Measurements from ENCODE around the gene MBD2. TPM values are rescaled to one million over a fixed set of nuclear protein-coding genes. Genes with fewer than 3 reads are reported as not detected.

Gene MBD2
- total and polyA plus RNA-seq, 2 donors, result 61.4 to 68.5 TPM

GRCh38 chr18:54192900-54193299, 31.6 kb downstream of the MBD2 start:
- Histone ChIP-seq H3K36me3 (ENCODE audit: control insufficient read depth in 2 of 2, insufficient read depth in 2 of 2, low read length in 1 of 2) (peaks cover 8 to 10% of the 10 kb centered on the region in 2 donors), H3K4me3 (ENCODE audit: low read length in 2 of 2) (no peak overlapping the region), H3K4me1 (ENCODE audit: control insufficient read depth in 2 of 2, insufficient read depth in 2 of 2, low read length in 2 of 2) (no peaks in the 10 kb centered on the region), H3K27ac (ENCODE audit: low read depth in 1 of 2, low read length in 1 of 2) (no peak overlapping the region), H3K9me3 (ENCODE audit: control insufficient read depth in 2 of 2, insufficient read depth in 1 of 2, low read length in 1 of 2) (no peaks in the 10 kb centered on the region), H3K27me3 (ENCODE audit: control insufficient read depth in 2 of 2, insufficient read depth in 1 of 2, low read length in 1 of 2) (no peaks in the 10 kb centered on the region)
- WGBS, result 98% methylated on average over 3 of the region's 3 CpGs
- no peak for DNase-seq (ENCODE audit: low read depth in 6 of 9, low spot score in 9 of 9)

- no peak for DNase-seq (ENCODE audit: low read depth in 6 of 9, low spot score in 9 of 9)
- H3K27me3 ChIP-seq (ENCODE audit: control insufficient read depth in 2 of 2, insufficient read depth in 1 of 2, low read length in 1 of 2), result no peaks in the 10 kb centered on the region
- H3K36me3 ChIP-seq (ENCODE audit: control insufficient read depth in 2 of 2, insufficient read depth in 2 of 2, low read length in 1 of 2), result peaks cover 11 to 13% of the 10 kb centered on the region in 2 donors
- no peak overlapping the region for H3K4me3 ChIP-seq (ENCODE audit: low read length in 2 of 2)
- H3K4me1 ChIP-seq (ENCODE audit: control insufficient read depth in 2 of 2, insufficient read depth in 2 of 2, low read length in 2 of 2), result no peaks in the 10 kb centered on the region
- no peaks in the 10 kb centered on the region for H3K9me3 ChIP-seq (ENCODE audit: control insufficient read depth in 2 of 2, insufficient read depth in 1 of 2, low read length in 1 of 2)
- no peak overlapping the region for H3K27ac ChIP-seq (ENCODE audit: low read depth in 1 of 2, low read length in 1 of 2)
- 97% methylated on average over 4 of the region's 4 CpGs for WGBS
These were observed 32.1 kb downstream of the MBD2 start for GRCh38 chr18:54192415-54192814.

- Histone ChIP-seq H3K36me3 (ENCODE audit: control insufficient read depth in 2 of 2, insufficient read depth in 2 of 2, low read length in 1 of 2) (peaks cover 15 to 18% of the 10 kb centered on the region in 2 donors), H3K27me3 (ENCODE audit: control insufficient read depth in 2 of 2, insufficient read depth in 1 of 2, low read length in 1 of 2) (no peaks in the 10 kb centered on the region), H3K4me1 (ENCODE audit: control insufficient read depth in 2 of 2, insufficient read depth in 2 of 2, low read length in 2 of 2) (no peaks in the 10 kb centered on the region), H3K4me3 (ENCODE audit: low read length in 2 of 2) (no peak overlapping the region), H3K27ac (ENCODE audit: low read depth in 1 of 2, low read length in 1 of 2) (no peak overlapping the region), H3K9me3 (ENCODE audit: control insufficient read depth in 2 of 2, insufficient read depth in 1 of 2, low read length in 1 of 2) (no peaks in the 10 kb centered on the region)
- no peak for DNase-seq (ENCODE audit: low read depth in 6 of 9, low spot score in 9 of 9)
These were observed 33.1 kb downstream of the MBD2 start for GRCh38 chr18:54191352-54191751.

- DNase-seq (ENCODE audit: low read depth in 6 of 9, low spot score in 9 of 9), result no peak
- peaks cover 20 to 30% of the 10 kb centered on the region in 2 donors for H3K36me3 ChIP-seq (ENCODE audit: control insufficient read depth in 2 of 2, insufficient read depth in 2 of 2, low read length in 1 of 2)
These were observed 37.1 kb downstream of the MBD2 start for GRCh38 chr18:54187372-54187771.

GRCh38 chr18:54184836-54185235, 39.6 kb downstream of the MBD2 start:
- Histone ChIP-seq H3K36me3 (ENCODE audit: control insufficient read depth in 2 of 2, insufficient read depth in 2 of 2, low read length in 1 of 2) (peaks cover 16 to 33% of the 10 kb centered on the region in 2 donors), H3K27ac (ENCODE audit: low read depth in 1 of 2, low read length in 1 of 2) (no peak overlapping the region), H3K4me1 (ENCODE audit: control insufficient read depth in 2 of 2, insufficient read depth in 2 of 2, low read length in 2 of 2) (no peaks in the 10 kb centered on the region), H3K9me3 (ENCODE audit: control insufficient read depth in 2 of 2, insufficient read depth in 1 of 2, low read length in 1 of 2) (no peaks in the 10 kb centered on the region), H3K27me3 (ENCODE audit: control insufficient read depth in 2 of 2, insufficient read depth in 1 of 2, low read length in 1 of 2) (no peaks in the 10 kb centered on the region), H3K4me3 (ENCODE audit: low read length in 2 of 2) (no peak overlapping the region)
- DNase-seq (ENCODE audit: low read depth in 6 of 9, low spot score in 9 of 9), result no peak

More at GRCh38 chr18:54187372-54187771, 37.1 kb downstream of the MBD2 start:
- no peak overlapping the region for H3K27ac ChIP-seq (ENCODE audit: low read depth in 1 of 2, low read length in 1 of 2)
- WGBS, result 99% methylated on average over 3 of the region's 3 CpGs
- H3K27me3 ChIP-seq (ENCODE audit: control insufficient read depth in 2 of 2, insufficient read depth in 1 of 2, low read length in 1 of 2), result no peaks in the 10 kb centered on the region
- H3K4me1 ChIP-seq (ENCODE audit: control insufficient read depth in 2 of 2, insufficient read depth in 2 of 2, low read length in 2 of 2), result no peaks in the 10 kb centered on the region
- no peak overlapping the region for H3K4me3 ChIP-seq (ENCODE audit: low read length in 2 of 2)
- no peaks in the 10 kb centered on the region for H3K9me3 ChIP-seq (ENCODE audit: control insufficient read depth in 2 of 2, insufficient read depth in 1 of 2, low read length in 1 of 2)

- WGBS, result 97% methylated on average over 3 of the region's 3 CpGs
- Histone ChIP-seq H3K36me3 (ENCODE audit: control insufficient read depth in 2 of 2, insufficient read depth in 2 of 2, low read length in 1 of 2) (peaks cover 16 to 30% of the 10 kb centered on the region in 2 donors), H3K4me3 (ENCODE audit: low read length in 2 of 2) (no peak overlapping the region), H3K27ac (ENCODE audit: low read depth in 1 of 2, low read length in 1 of 2) (no peak overlapping the region), H3K4me1 (ENCODE audit: control insufficient read depth in 2 of 2, insufficient read depth in 2 of 2, low read length in 2 of 2) (no peaks in the 10 kb centered on the region), H3K9me3 (ENCODE audit: control insufficient read depth in 2 of 2, insufficient read depth in 1 of 2, low read length in 1 of 2) (no peaks in the 10 kb centered on the region), H3K27me3 (ENCODE audit: control insufficient read depth in 2 of 2, insufficient read depth in 1 of 2, low read length in 1 of 2) (no peaks in the 10 kb centered on the region)
- no peak for DNase-seq (ENCODE audit: low read depth in 6 of 9, low spot score in 9 of 9)
These were observed 41.1 kb downstream of the MBD2 start for GRCh38 chr18:54183390-54183789.

- H3K4me3 ChIP-seq (ENCODE audit: low read length in 2 of 2), result no peak overlapping the region
- peak in 1 of 9 donors; percentile 20 for DNase-seq (ENCODE audit: low read depth in 6 of 9, low spot score in 9 of 9)
- H3K27me3 ChIP-seq (ENCODE audit: control insufficient read depth in 2 of 2, insufficient read depth in 1 of 2, low read length in 1 of 2), result no peaks in the 10 kb centered on the region
- peaks cover 7 to 24% of the 10 kb centered on the region in 2 donors for H3K36me3 ChIP-seq (ENCODE audit: control insufficient read depth in 2 of 2, insufficient read depth in 2 of 2, low read length in 1 of 2)
- no peak overlapping the region for H3K27ac ChIP-seq (ENCODE audit: low read depth in 1 of 2, low read length in 1 of 2)
- H3K4me1 ChIP-seq (ENCODE audit: control insufficient read depth in 2 of 2, insufficient read depth in 2 of 2, low read length in 2 of 2), result no peaks in the 10 kb centered on the region
- WGBS, result 96% methylated on average over 1 of the region's 1 CpG
- no peaks in the 10 kb centered on the region for H3K9me3 ChIP-seq (ENCODE audit: control insufficient read depth in 2 of 2, insufficient read depth in 1 of 2, low read length in 1 of 2)
These were observed 42.4 kb downstream of the MBD2 start for GRCh38 chr18:54181856-54182602.

- H3K27ac ChIP-seq (ENCODE audit: low read depth in 1 of 2, low read length in 1 of 2), result peak overlapping the region in 1 of 2 donors; percentile 8
- peak in 5 of 9 donors; percentile 7 to 48 (median 18) for DNase-seq (ENCODE audit: low read depth in 6 of 9, low spot score in 9 of 9)
- no peaks in the 10 kb centered on the region for H3K9me3 ChIP-seq (ENCODE audit: control insufficient read depth in 2 of 2, insufficient read depth in 1 of 2, low read length in 1 of 2)
- peaks cover 0 to 12% of the 10 kb centered on the region in 2 donors for H3K36me3 ChIP-seq (ENCODE audit: control insufficient read depth in 2 of 2, insufficient read depth in 2 of 2, low read length in 1 of 2)
- WGBS, result 79% methylated on average over 1 of the region's 1 CpG
- no peak overlapping the region for H3K4me3 ChIP-seq (ENCODE audit: low read length in 2 of 2)
- H3K4me1 ChIP-seq (ENCODE audit: control insufficient read depth in 2 of 2, insufficient read depth in 2 of 2, low read length in 2 of 2), result peaks cover 0 to 3% of the 10 kb centered on the region in 2 donors
- no peaks in the 10 kb centered on the region for H3K27me3 ChIP-seq (ENCODE audit: control insufficient read depth in 2 of 2, insufficient read depth in 1 of 2, low read length in 1 of 2)
These were observed 50.4 kb downstream of the MBD2 start for GRCh38 chr18:54173980-54174630.

GRCh38 chr18:54173250-54173649, 51.2 kb downstream of the MBD2 start:
- no peaks in the 10 kb centered on the region for H3K27me3 ChIP-seq (ENCODE audit: control insufficient read depth in 2 of 2, insufficient read depth in 1 of 2, low read length in 1 of 2)
- no peak overlapping the region for H3K27ac ChIP-seq (ENCODE audit: low read depth in 1 of 2, low read length in 1 of 2)
- DNase-seq (ENCODE audit: low read depth in 6 of 9, low spot score in 9 of 9), result no peak
- no peaks in the 10 kb centered on the region for H3K9me3 ChIP-seq (ENCODE audit: control insufficient read depth in 2 of 2, insufficient read depth in 1 of 2, low read length in 1 of 2)
- WGBS, result 99% methylated on average over 2 of the region's 2 CpGs
- H3K4me1 ChIP-seq (ENCODE audit: control insufficient read depth in 2 of 2, insufficient read depth in 2 of 2, low read length in 2 of 2), result peaks cover 0 to 3% of the 10 kb centered on the region in 2 donors
- no peak overlapping the region for H3K4me3 ChIP-seq (ENCODE audit: low read length in 2 of 2)
- peaks cover 0 to 12% of the 10 kb centered on the region in 2 donors for H3K36me3 ChIP-seq (ENCODE audit: control insufficient read depth in 2 of 2, insufficient read depth in 2 of 2, low read length in 1 of 2)

Measured in thymus (tissue), 11 donors.